Endothelial cell of umbilical vein (primary cell): Measurements from ENCODE around the gene RMDN3.

ENCODE experiments used
- MYC ChIP-seq: IDR thresholded peaks from one replicate; pipeline ENCODE4 v1.6.1; 2011; ENCODE audit warnings: mild to moderate bottlenecking, low read depth, low read length
- POLR2A ChIP-seq: IDR thresholded peaks from 2 replicates; pipeline ENCODE4 v1.6.1; 2012; ENCODE audit warnings: low read depth, mild to moderate bottlenecking, control low read depth, low read length
- TF ChIP-seq, protein P1 (sequence below), 2 donors: IDR thresholded peaks; 1 replicate in 1 of 2; 2 replicates in 1 of 2; pipeline ENCODE4 v1.5.1; 2011; ENCODE audit warnings: low read length in 2 of 2, mild to moderate bottlenecking in 2 of 2, moderate library complexity in 2 of 2, control low read depth in 1 of 2, inconsistent platforms in 1 of 2, low read depth in 1 of 2; ENCODE audit not compliant: insufficient read depth in 1 of 2; ENCODE audit errors: extremely low read depth in 1 of 2

- TF ChIP-seq, protein P1, sequence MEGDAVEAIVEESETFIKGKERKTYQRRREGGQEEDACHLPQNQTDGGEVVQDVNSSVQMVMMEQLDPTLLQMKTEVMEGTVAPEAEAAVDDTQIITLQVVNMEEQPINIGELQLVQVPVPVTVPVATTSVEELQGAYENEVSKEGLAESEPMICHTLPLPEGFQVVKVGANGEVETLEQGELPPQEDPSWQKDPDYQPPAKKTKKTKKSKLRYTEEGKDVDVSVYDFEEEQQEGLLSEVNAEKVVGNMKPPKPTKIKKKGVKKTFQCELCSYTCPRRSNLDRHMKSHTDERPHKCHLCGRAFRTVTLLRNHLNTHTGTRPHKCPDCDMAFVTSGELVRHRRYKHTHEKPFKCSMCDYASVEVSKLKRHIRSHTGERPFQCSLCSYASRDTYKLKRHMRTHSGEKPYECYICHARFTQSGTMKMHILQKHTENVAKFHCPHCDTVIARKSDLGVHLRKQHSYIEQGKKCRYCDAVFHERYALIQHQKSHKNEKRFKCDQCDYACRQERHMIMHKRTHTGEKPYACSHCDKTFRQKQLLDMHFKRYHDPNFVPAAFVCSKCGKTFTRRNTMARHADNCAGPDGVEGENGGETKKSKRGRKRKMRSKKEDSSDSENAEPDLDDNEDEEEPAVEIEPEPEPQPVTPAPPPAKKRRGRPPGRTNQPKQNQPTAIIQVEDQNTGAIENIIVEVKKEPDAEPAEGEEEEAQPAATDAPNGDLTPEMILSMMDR (IDR thresholded peaks at IDR 0.05; ENCODE audit: extremely low read depth in 1 of 2, insufficient read depth in 1 of 2, low read depth in 1 of 2, low read length in 2 of 2): no peak
- TF ChIP-seq POLR2A (no peak), MYC (no peak)
Measured at GRCh38 chr15:40785814-40786213, 30.8 kb upstream of the RMDN3 start.
